GM10266 (cell line): Measurements from ENCODE around the gene RHBG.

ENCODE experiments used
- DNase-seq: peaks from one replicate; pipeline ENCODE4 v3.0.0; 2012; ENCODE audit errors: extremely low spot score
- CTCF ChIP-seq: IDR thresholded peaks from 2 replicates; pipeline ENCODE4 v1.5.1; 2012; ENCODE audit warnings: mild to moderate bottlenecking, low read depth; ENCODE audit not compliant: control insufficient read depth, insufficient read depth; ENCODE audit errors: missing control alignments

The RHBG gene

GRCh38 chr1:156373546-156373945 is 4.5 kb downstream of the RHBG start:
- DNase-seq = no peak
- no peak for TF ChIP-seq CTCF

GRCh38 chr1:156376146-156376545 is 7.1 kb downstream of the RHBG start:
- TF ChIP-seq CTCF = no peak
- DNase-seq = no peak

- DNase-seq = no peak
- TF ChIP-seq CTCF = no peak
These were observed 8.2 kb downstream of the RHBG start for GRCh38 chr1:156376958-156377919.

- DNase-seq = no peak
These were observed 9.5 kb downstream of the RHBG start for GRCh38 chr1:156378557-156378956.

GRCh38 chr1:156379420-156380165 is 10.6 kb downstream of the RHBG start:
- no peak for TF ChIP-seq CTCF
- no peak for DNase-seq

More at GRCh38 chr1:156378557-156378956, 9.5 kb downstream of the RHBG start:
- TF ChIP-seq CTCF = no peak

- TF ChIP-seq CTCF = no peak
These were observed 13.6 kb downstream of the RHBG start for GRCh38 chr1:156382561-156382960.

GRCh38 chr1:156383023-156383422 is 14.0 kb downstream of the RHBG start:
- TF ChIP-seq CTCF = peak; percentile 92
- peak; percentile 88 for DNase-seq

More at GRCh38 chr1:156382561-156382960, 13.6 kb downstream of the RHBG start:
- DNase-seq = no peak
